ENCODE measurements around the gene NT5DC2.

The NT5DC2 gene

GRCh38 chr3:52488746-52489145 is 44.9 kb downstream of the NT5DC2 start:
- no peak for DNase-seq (ENCODE audit: low read depth in 2 of 2)

- DNase-seq (ENCODE audit: low read depth in 2 of 2): no peak
Measured at GRCh38 chr3:52487788-52488691, 45.6 kb downstream of the NT5DC2 start.

GRCh38 chr3:52487050-52487787 is 46.4 kb downstream of the NT5DC2 start:
- DNase-seq (ENCODE audit: low read depth in 2 of 2): no peak

- DNase-seq (ENCODE audit: low read depth in 2 of 2): no peak
Measured at GRCh38 chr3:52484680-52485461, 48.8 kb downstream of the NT5DC2 start.

- DNase-seq (ENCODE audit: low read depth in 2 of 2): no peak
Measured at GRCh38 chr3:52483577-52484381, 49.9 kb downstream of the NT5DC2 start.

- no peak for DNase-seq (ENCODE audit: low read depth in 2 of 2)
Measured at GRCh38 chr3:52483081-52483480, 50.6 kb downstream of the NT5DC2 start.

GRCh38 chr3:52481819-52482521 is 51.7 kb downstream of the NT5DC2 start:
- DNase-seq (ENCODE audit: low read depth in 2 of 2): no peak

- no peak for DNase-seq (ENCODE audit: low read depth in 2 of 2)
Measured at GRCh38 chr3:52480768-52481715, 52.6 kb downstream of the NT5DC2 start.

GRCh38 chr3:52479877-52480575 is 53.6 kb downstream of the NT5DC2 start:
- DNase-seq (ENCODE audit: low read depth in 2 of 2): no peak

GRCh38 chr3:52479037-52479876 is 54.4 kb downstream of the NT5DC2 start:
- no peak for DNase-seq (ENCODE audit: low read depth in 2 of 2)

GRCh38 chr3:52477796-52478095 is 55.9 kb downstream of the NT5DC2 start:
- no peak for DNase-seq (ENCODE audit: low read depth in 2 of 2)

GRCh38 chr3:52477076-52477795 is 56.4 kb downstream of the NT5DC2 start:
- DNase-seq (ENCODE audit: low read depth in 2 of 2): no peak

Measured in stimulated activated CD8-positive, alpha-beta memory T cell treated with anti-CD3 and anti-CD28 coated beads, Interleukin-7, amount 100 ng/mL, for 1 hour (primary cell).